ENCODE results near the gene C19orf18.

Gene C19orf18

DNA sequence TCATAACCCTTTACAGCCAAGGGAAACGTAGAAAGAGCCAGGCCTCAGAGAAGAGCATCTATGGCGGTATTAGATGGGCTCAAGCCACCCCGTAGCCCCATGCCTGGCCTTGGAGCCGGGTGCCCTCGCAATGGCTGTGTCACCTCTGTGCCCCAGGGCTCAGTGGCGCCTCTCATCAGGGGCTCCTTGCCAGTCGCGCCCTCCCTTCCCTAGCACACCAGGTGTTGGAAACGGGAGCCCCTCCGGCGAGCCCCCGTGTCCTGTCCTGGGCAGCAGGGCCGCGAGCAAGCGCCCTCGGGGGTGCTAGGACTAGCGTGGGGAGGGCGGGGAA is 27.3 kb downstream of the C19orf18 start:
- no peak for DNase-seq

DNA sequence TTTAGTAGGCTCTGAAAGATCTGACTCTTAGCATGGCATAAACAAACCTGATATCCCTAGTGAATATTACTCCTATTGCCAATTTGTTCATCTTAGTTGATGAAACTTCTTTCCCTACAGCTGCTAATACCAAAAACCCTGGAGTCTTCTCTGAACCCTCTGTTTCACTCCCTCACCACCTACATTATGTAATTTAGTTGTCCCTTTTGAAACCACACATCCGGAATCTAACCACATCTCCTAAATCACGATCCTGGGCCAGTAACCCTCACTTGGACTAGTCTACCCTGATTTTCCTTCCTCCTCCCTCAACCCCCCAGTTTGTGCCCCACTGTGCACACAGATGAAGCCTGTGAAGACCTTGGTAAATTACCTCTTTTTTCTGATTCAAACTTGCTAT is 28.0 kb downstream of the C19orf18 start:
- DNase-seq, result no peak

DNA sequence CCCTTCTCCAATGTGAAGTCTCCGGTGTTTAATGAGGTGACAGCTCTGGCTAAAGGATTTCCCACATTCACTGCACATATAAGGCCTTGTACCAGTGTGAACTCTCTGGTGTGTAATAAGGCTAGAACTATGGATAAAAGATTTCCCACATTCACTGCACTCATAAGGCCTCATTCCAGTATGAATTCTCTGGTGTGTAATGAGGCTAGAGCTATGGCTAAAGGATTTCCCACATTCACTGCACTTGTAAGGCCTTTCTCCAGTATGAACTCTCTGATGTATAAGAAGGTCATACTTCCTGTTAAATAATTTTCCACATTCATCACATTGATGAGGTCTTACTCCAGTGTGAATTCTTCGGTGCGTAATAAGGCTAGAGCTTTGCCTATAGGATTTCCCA is 32.7 kb downstream of the C19orf18 start:
- no peak for DNase-seq

DNA sequence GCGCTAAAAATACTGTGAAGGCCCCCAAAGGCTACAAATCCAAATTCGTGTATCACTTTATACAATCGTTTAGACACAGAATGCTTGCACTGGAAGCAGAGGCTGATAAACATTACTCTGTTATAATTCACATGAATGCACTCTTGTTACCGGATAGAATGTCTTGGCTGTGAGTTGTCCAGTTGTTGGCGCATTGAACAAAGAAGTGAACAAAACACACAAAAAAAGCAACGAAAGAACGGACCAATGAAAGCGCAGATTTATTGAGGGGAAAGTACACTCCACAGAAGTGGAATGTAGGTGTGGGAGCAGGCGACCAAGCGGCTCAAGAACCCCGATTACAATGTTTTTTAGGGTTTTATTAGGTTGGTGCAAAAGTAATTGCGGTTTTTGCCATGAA is 38.6 kb downstream of the C19orf18 start:
- no peak for DNase-seq

DNA sequence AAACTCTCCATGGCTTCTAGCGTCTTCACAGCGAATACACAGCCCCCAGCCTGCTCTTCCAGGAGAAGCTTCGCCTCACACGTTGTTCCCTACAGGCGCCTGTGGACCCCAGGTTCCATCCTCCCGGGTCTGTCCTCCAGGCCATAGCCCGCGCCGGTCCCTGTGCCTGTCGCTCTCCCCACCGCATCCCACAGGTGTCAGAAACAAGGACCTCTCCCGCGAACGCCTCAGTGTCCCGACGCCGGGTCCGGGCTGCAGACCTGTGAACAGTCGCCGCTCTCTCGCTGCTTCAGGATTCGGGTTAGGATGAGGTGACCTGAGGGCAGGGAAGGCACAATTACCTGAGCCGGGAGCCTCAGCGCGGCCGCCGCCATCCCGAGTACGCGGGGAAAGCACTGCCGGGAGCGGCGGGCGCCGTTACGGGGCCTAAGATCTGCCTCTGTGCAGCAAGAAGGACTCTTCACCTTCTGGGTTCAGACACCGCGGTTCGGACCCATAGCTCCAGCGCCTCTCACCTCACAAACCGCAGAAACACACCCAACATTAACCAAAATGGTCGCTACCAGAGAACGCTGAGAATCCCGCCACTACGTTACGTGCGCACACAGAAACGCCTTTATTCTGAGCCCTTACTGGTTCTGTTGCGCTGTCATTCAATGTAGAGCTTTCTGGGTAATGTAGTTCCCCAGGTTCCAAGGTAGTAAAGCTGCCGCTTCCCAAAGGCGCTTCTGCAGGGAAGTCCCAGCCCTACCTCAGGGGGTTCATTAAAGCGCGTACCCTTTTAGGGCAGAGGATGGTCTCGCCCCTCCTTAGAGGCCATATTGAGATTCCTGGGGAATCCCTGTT is 39.3 kb downstream of the C19orf18 start, which contains the start of gene ZNF418:
ZNF418 (minus strand) TSS at position 583 of the 846 bp plus-strand sequence. CDS start 1,580 bp downstream, outside the sequence.
- peak; percentile 90 for DNase-seq

DNA sequence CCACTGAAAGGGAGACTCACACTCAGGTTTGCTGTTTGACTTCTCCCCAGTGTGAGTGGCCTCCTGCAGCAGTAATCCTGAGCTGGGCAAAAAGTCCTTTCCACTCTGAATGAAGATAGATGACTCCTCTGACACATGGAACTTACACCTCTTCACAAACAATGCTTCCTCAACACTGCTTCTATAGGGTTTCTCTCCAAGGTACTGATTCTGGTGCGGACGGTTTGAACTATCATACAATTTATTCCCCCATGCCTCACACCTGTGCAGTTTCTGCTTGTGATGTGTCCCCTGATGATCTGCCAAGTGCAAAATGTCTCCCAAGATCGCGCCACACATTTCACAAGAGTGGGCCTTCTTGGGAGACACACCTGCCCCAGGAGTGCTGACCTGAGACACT is 46.7 kb downstream of the C19orf18 start:
- DNase-seq, result no peak

DNA sequence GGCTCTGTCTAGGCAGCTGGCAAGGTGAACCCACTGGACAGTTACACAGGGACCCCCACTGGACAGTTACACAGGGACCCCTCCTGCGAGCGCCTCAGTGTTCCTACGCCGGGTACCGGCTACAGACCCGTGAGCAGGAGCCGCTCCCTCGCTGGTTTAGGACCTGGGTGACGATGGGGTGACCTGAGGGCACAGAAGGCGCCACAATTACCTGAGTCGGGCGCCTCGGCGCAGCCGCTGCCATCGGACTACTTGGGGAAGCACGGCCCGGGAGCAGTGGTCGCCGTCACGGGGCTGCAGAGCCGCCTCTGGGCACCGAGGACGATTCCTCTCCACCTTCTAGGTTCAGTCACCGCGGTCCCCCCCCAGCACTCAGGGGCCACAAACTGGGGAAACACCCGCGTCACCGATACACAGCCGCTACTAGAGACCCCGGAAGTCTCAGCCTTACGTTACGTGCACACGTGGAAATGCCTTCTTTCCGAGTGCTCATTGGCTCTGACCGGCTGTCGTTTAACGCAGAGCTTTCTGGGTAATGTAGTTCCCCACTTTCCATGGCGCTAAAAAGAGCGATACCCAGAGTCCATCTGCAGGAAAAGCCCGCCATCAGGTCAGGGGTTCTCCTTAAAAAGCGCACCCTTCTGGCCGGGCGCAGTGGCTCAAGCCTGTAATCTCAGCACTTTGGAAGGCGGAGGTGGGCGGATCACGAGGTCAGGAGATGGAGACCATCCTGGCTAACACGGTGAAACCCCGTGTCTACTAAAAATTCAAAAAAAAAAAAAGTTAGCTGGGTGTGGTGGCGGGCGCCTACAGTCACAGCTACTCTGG is 58.0 kb downstream of the C19orf18 start, which contains the start of gene ZNF417:
ZNF417 (minus strand) TSS at position 425 of the 828 bp plus-strand sequence; CDS start at position 244, 181 bp downstream.
- DNase-seq, result peak; percentile 98

DNA sequence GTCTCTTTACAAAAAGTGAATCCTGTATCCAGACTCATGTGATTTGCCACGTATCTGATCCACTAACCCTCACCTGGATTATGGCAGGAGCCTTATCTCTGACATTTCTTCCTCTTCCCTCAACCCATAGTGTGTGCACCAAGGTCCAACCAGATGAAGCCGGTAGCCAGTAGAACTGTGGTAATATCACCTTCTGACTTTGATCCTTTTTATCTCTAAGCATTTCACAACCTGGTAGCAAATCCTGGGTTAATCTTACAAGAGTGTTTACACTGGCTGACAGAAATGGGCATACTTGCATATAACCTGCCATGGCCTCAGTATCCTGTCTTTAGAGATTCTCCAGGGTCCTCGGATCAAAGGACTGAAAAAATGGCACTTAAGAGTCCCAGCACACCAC is 59.8 kb downstream of the C19orf18 start:
- no peak for DNase-seq

Data from islet precursor cell (in vitro differentiated cells).